Spleen (tissue), 7 donors: ENCODE data around the gene PEPD.

ENCODE experiments used
- POLR2A ChIP-seq, 3 donors: fragments of 450-650 bp; IDR thresholded peaks; one replicate each; pipeline ENCODE4 v1.5.1; 2017; ENCODE audit warnings: antibody characterized with exemption in 3 of 3, mild to moderate bottlenecking in 1 of 3
- POLR2AphosphoS5 ChIP-seq, 3 donors: sonication (generic); formaldehyde crosslinking; IDR thresholded peaks; one replicate each; pipeline ENCODE4 v1.5.1; 2017; ENCODE audit warnings: antibody characterized with exemption in 3 of 3
- TF ChIP-seq, protein P1 (sequence below), 11 experiments: fragments of 200-600 bp in 7 of 11; fragments of 450-650 bp in 4 of 11; sonication (generic) in 4 of 11; IDR thresholded peaks in 8 of 11; conservative IDR thresholded peaks in 3 of 11; 1 replicate in 7 of 11; 2 replicates in 4 of 11; pipeline versions ENCODE4 v1.4.0 to v1.8.0; 2016 to 2021; ENCODE audit warnings: antibody characterized with exemption in 11 of 11, inconsistent platforms in 4 of 11, mild to moderate bottlenecking in 1 of 11
- donor health status: DM: no; HTN: no; CAD: no; lungs with moderate emphysema.
- donor health status: DM: no; HTN: no; CAD: no.
- donor health status: DM: no; HTN: no; CAD: no.

DNA sequence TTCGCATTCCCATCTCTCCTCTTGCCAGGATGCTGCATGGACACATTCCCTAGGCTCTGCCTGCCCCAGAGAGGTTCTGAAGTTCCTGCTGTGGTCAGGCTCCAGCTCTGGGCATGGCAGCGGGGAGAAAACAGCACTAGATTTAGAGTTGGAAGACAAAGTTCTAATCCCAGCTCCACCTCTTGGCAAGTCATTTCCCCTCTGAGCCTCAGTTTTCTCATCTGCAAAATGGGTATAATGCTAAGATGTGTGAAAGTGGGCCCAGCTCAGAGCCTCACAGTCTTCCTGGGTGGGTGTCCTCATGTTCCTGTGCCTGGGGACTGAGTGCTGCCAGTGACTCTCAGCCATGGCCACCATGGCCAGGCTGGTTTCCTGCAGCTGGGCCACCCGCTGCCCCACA, 9.6 kb downstream of the PEPD start:
- TF ChIP-seq POLR2A (IDR thresholded peaks at IDR 0.05) (no peak), POLR2AphosphoS5 (IDR thresholded peaks at IDR 0.05) (no peak)
- TF ChIP-seq, protein P1, sequence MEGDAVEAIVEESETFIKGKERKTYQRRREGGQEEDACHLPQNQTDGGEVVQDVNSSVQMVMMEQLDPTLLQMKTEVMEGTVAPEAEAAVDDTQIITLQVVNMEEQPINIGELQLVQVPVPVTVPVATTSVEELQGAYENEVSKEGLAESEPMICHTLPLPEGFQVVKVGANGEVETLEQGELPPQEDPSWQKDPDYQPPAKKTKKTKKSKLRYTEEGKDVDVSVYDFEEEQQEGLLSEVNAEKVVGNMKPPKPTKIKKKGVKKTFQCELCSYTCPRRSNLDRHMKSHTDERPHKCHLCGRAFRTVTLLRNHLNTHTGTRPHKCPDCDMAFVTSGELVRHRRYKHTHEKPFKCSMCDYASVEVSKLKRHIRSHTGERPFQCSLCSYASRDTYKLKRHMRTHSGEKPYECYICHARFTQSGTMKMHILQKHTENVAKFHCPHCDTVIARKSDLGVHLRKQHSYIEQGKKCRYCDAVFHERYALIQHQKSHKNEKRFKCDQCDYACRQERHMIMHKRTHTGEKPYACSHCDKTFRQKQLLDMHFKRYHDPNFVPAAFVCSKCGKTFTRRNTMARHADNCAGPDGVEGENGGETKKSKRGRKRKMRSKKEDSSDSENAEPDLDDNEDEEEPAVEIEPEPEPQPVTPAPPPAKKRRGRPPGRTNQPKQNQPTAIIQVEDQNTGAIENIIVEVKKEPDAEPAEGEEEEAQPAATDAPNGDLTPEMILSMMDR (IDR thresholded peaks at IDR 0.05 in 8 of 11, conservative IDR thresholded peaks at IDR 0.05 in 3 of 11): no peak
